Stimulated activated CD8-positive, alpha-beta memory T cell treated with anti-CD3 and anti-CD28 coated beads, Interleukin-2, amount 100 ng/mL, for 1 hour (primary cell): ENCODE measurements around the gene HAVCR1.

ENCODE experiments used
- DNase-seq, 2 donors: peaks; one replicate each; pipeline ENCODE4 v3.0.0-alpha.2; 2020; ENCODE audit warnings: low read depth in 2 of 2

The HAVCR1 gene

GRCh38 chr5:156991714-156992113 lies 67.2 kb downstream of the HAVCR1 start:
- no peak for DNase-seq

- no peak for DNase-seq
Measured at GRCh38 chr5:156984064-156984463, 74.9 kb downstream of the HAVCR1 start.

GRCh38 chr5:156981481-156981880 lies 77.4 kb downstream of the HAVCR1 start:
- no peak for DNase-seq
